GM12872 (cell line): Measurements from ENCODE around the gene RTRAF.

ENCODE experiments used
- TF ChIP-seq, protein P1 (sequence below): IDR thresholded peaks from 3 replicates; pipeline ENCODE4 v1.5.1; 2011; ENCODE audit warnings: low read depth, mild to moderate bottlenecking, low read length, moderate library complexity; ENCODE audit not compliant: insufficient read depth

Gene RTRAF

DNA sequence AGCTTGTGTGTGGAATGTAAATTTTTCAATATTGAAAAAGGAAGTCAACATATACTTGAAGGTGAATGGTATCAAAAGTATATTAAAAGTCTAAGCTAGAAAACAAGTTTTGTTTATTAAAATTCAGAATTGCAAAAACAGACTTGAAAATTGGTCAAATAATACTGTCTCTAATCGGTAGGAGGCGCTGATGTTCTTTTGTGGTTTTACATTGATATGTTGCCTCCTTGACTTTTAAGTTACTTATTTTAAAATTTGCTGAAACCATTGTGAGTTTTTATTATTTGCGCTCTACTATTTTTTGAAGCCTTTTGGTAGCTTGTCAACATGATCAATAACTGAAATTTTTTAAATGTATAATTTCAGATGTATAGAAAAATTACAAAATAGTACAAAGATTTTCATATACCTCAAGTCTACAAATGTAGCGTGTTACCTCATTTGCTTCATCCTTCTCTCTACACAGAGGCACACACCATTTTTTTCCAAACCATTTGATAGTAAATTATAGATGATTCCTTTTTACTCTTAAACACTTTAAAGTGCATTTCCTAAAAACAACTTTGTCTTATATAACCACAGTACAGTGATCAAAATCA lies 6.9 kb downstream of the RTRAF start:
- TF ChIP-seq, protein P1, sequence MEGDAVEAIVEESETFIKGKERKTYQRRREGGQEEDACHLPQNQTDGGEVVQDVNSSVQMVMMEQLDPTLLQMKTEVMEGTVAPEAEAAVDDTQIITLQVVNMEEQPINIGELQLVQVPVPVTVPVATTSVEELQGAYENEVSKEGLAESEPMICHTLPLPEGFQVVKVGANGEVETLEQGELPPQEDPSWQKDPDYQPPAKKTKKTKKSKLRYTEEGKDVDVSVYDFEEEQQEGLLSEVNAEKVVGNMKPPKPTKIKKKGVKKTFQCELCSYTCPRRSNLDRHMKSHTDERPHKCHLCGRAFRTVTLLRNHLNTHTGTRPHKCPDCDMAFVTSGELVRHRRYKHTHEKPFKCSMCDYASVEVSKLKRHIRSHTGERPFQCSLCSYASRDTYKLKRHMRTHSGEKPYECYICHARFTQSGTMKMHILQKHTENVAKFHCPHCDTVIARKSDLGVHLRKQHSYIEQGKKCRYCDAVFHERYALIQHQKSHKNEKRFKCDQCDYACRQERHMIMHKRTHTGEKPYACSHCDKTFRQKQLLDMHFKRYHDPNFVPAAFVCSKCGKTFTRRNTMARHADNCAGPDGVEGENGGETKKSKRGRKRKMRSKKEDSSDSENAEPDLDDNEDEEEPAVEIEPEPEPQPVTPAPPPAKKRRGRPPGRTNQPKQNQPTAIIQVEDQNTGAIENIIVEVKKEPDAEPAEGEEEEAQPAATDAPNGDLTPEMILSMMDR = peak; percentile 62

DNA sequence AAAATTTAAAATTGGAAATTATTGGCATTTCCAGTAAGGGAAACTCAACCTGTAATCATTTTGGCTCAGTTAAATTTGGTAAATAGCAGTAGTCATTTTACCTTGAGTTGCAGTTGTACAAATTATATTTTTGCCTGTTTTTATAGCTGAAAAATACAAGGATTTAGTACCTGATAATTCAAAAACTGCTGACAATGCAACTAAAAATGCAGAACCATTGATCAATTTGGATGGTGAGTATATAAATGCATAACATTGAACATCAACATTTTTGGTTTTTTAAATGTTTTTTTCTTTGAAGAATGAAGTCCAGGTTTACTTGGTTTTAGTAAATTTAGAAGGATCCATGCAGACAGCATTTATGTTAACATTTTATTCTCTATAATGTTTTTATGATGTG lies 9.0 kb downstream of the RTRAF start:
- TF ChIP-seq, protein P1 = no peak

DNA sequence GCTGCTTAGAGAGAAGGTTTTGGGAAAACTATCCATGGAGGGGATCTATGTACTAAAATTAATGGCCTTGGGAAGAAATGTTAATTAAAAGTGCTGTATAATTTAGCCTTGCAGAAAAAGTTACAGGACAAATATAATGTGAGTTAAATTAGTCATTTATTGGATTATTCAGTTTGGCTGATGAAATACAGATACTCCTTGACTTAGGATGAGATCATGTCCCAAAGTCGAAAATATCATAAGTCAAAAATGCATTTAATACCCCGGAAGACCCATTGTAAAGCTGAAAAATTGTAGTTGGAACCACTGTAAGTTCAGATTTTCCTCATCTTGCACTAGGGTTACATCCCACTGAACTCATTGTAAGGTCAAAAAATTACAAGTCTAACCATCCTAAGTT lies 9.7 kb downstream of the RTRAF start:
- TF ChIP-seq, protein P1 = no peak

DNA sequence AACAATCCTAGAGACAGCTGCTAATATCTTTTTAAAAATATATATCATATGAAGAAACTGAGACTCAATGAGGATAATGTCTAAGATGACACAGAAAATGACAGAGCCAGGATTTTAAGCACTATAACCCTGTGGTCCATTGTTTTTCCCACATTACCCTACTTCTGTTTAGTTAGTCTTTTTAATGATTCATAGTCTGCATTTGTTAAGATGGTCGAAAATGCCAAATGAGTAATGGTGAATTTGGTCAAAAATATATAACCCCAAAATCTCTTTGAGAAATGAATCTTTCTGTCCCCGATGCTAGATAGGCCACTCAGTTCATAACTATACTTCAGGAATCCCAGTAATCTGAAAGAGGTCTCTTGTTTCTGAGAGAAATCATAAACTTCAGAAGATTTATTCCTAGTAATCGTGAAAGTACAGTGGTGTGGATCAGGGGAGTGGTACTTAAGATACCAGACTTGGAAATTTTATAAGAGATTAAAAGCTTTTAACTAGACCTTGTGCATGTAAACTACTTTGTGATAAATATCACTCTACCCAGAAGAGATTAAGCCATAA lies 10.8 kb downstream of the RTRAF start:
- TF ChIP-seq, protein P1 = no peak

DNA sequence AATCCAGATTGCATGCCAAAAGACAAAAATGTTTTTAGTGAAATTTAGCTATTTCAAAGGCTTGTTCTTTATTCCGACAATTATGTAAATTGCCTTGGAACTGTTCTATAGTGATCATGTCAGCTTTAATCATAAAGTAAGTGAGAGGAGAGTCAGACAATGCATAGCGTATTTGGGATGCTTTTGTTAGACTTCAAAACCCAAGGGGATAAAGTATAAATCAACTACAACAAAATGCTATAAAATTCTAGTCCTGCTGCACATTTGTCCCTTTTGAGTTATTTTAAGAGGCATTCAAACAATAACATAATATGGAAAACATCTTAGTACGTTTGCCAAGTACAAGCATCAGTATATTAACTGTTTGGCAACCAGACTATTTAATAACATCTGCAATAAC lies 11.3 kb downstream of the RTRAF start:
- TF ChIP-seq, protein P1 = no peak

DNA sequence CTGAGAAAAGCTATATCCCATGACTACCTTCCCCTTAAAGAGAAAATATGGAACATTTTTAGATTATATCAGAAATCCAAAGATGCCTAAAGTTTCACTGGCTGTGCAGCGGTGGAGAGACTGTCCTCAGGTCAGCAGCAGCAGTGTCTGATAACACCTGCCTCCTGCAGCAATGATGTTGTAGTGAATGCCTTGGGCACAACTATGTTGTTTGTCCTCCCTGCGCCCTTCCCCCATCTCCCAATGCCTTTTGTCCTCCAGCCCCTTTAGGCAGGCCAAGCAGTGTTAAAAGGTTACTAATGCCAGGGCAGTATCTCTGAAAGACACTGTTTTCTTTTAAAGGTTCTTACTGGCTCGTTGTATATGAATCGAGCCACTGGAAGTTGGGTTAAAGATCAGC lies 13.2 kb downstream of the RTRAF start:
- TF ChIP-seq, protein P1 = no peak

DNA sequence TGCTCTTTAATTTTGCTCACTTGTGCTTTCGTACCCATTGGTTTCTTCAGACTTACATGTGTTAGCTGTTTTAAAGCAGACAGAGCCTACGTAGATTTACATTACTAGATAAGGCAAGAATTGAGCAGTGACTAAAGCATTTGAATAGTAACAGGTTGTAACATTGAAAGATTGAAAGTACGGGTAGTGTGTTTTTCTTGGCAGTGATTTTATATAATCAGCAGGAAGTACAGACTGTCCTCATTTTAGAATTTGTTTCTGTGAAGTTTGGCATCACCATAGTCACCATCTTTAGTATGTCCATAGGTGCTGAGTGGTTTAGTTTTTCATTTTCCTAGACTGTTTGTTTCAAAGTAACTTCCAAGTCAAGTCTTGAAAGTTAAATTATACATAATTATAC lies 14.0 kb downstream of the RTRAF start:
- TF ChIP-seq, protein P1 = no peak
